Stimulated activated CD4-positive, alpha-beta T cell treated with anti-CD3 and anti-CD28 coated beads, TNF-alpha, amount 100 ng/mL, for 24 hours (primary cell): ENCODE results near the gene GOLPH3.
A peak's percentile ranks its signal among the peaks of the same experiment; 100 is the strongest.
"Not testable (repeated sequence)": the region's sequence is repeated elsewhere in the genome, so short reads cannot be mapped to it uniquely, and the experiment has no call there.

Experiments used
- DNase-seq, 3 experiments: peaks; one replicate each; pipeline ENCODE4 v3.0.0-alpha.2; 2020; ENCODE audit warnings: low read depth in 3 of 3

GOLPH3 gene

DNA sequence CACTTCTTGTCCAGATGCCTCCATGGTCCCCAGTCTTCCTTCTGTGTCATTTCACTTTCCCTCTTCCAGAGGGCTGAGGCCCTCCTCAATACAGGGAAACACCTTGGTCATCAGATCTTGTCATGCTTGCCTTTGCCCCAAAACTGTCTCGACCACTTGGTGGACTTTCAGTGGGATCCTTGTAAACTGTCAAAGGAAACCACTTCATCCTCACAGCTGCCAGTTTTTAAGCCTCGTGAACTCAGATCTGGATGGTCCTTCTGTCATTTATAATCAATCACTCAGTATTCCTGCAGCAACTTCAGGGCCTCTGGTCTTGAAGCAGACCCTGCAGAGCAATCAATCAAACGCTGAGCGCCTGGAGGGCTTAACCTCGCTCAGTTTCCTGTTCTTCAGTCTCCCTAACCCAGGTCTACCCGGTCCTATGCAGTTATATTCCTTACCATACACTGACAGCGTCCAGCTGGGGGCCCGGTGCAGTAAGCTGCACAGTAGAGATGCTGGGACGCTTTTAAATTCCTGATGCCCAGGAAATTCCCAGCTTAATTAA is 74.6 kb downstream of the GOLPH3 start:
- DNase-seq, result no peak

DNA sequence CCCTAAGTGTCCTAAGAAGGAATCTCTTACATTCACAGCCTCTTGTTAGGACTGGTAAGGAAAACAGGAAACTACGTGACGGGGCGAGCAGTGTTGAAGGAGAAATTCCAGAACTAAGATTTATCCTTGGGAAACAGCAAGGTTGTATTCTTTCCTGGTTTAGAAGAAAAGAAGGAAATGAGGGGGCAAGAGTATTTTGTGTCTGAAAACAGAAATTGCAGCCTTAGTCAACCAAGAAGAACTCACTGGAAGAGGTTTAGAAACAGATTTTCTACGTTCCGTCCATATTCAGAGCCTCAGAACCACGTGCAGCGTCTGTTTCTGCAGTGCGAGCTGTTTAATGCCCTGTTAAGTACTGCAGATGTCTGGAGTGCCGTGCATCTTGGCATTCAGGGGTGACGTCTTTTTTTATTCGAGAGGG is 75.2 kb downstream of the GOLPH3 start:
- DNase-seq, result no peak

DNA sequence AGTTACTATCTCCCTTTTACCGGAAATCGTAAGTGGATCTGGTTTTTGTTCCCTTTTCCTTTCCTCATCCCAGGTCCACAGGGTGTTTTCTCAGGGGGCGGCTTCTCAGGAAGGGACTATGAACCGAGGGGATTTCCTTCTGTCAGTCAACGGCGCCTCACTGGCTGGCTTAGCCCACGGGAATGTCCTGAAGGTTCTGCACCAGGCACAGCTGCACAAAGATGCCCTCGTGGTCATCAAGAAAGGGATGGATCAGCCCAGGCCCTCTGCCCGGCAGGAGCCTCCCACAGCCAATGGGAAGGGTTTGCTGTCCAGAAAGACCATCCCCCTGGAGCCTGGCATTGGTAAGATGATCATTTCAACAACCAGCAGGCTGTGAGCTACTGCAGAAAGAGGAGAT is 75.8 kb downstream of the GOLPH3 start:
- no peak for DNase-seq

DNA sequence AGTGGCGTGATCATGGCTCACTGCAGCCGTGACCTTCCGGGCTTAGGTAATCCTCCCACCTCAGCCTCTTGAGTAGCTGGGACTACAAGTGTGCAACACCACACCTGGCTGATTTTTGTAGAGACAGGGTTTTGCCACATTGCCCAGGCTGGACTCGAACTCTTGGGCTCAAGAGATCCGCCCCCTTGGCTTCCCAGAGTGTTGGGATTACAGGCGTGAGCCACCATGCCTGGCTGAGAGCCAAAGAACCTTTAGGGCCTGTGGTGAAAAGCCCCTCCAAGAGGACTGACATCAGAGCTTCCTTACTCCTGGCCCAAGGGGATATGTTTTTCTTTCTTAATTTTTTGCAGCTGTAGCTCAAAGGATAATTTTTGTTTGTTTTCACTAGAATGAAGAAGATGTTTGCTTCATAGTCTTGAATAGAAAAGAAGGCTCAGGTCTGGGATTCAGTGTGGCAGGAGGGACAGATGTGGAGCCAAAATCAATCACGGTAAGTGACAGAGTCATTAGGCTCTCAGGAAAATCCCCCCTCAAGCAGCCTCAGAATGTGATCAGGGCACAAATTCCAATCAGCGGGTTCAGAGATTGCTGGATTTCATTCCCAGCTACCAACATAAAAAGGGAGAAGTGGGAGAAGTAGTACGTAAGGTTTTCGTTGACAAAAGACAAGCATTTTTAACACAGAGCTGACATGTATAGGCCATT is 77.1 kb downstream of the GOLPH3 start:
- no peak for DNase-seq

DNA sequence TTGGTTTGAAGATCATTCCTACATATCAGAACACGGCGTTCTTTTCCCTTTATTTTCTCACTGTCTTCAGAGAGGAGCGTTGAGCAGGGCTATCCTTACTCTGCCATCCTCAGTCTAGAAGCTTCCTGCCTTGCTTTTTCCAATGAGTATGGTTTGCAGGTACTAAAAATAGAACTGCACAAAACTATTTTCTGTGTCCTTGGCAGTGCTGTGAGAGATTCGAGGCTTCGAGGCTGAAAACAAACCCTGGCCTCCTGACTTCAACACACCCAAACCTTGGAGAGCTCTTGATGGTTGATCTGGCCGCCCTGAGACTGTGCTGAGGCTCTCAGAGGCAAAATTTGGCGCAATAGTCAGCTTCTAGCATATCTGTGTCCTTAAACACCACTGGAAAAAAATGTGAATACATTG is 78.9 kb downstream of the GOLPH3 start:
- DNase-seq, result no peak

DNA sequence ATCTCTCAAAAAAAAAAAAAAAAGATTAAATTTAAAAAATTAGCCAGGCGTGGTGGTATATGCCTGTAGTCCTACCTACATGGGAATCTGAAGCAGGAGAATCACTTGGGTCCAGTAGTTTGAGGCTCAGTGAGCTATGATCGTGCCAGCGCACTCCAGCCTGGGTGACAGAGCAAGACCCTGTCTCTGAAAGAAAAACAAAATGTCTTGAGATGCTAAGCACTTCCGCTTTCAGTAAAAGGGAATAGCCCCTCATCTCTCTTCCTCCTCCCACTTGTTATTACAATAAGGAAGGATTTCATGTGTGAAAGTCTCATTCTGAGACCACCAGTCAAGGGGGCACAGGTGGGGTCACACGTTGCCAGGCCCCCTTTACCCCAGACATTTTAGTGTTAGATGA is 79.4 kb downstream of the GOLPH3 start:
- DNase-seq, result no peak

DNA sequence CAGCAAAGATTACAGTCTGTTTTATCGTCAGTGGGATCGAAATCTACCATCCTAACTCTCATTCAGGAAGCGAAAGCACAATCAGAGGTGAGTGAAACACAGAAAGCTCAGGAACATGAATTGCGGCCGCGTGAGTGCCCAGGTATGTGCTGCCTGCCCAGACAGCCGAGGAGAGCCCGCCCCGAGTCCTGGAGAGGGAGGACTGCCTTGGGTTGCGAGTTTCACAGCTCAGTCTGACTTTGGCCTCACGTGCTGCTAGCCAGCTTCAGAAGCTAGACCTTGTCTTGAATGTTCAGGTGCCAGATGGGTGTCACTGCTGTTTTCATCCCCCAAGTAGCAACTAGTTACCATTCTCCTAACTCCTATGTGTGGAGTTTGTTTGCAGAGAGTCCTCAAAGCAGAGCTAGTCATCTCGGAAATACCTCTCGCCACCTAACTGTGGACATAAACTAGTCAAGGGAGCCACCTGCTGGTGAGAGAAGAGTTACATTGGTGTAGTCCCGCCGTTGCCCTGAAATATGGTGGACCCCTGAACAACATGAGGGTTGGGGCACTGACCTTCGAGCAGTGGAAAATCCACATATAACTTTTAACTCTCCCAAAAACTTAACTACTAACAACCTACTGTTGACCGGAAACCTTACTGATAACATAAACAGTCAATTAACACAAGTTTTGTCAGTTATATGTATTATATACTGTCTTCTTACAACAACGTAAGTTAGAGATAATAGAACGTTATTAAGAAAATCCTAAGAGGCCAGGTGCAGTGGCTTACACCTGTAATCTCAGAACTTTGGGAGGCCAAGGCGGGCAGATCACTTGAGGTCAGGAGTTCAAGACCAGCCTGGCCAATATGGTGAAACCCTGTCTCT is 80.9 kb downstream of the GOLPH3 start:
- peak; percentile 35 to 56 (median 47) for DNase-seq

DNA sequence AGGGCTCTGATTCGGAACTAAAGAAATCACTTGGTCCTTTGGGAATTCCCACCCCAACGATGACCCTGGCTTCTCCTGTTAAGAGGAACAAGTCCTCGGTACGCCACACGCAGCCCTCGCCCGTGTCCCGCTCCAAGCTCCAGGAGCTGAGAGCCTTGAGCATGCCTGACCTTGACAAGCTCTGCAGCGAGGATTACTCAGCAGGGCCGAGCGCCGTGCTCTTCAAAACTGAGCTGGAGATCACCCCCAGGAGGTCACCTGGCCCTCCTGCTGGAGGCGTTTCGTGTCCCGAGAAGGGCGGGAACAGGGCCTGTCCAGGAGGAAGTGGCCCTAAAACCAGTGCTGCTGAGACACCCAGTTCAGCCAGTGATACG is 83.4 kb downstream of the GOLPH3 start:
- no peak for DNase-seq

DNA sequence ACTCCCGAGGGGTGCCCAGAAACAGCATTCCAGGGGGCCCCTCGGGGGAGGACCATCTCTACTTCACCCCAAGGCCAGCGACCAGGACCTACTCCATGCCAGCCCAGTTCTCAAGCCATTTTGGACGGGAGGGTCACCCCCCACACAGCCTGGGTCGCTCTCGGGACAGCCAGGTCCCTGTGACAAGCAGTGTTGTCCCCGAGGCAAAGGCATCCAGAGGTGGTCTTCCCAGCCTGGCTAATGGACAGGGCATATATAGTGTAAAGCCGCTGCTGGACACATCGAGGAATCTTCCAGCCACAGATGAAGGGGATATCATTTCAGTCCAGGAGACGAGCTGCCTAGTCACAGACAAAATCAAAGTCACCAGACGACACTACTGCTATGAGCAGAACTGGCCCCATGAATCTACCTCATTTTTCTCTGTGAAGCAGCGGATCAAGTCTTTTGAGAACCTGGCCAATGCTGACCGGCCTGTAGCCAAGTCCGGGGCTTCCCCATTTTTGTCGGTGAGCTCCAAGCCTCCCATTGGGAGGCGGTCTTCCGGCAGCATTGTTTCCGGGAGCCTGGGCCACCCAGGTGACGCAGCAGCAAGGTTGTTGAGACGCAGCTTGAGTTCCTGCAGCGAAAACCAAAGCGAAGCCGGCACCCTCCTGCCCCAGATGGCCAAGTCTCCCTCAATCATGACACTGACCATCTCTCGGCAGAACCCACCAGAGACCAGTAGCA is 83.9 kb downstream of the GOLPH3 start:
- DNase-seq, result no peak

DNA sequence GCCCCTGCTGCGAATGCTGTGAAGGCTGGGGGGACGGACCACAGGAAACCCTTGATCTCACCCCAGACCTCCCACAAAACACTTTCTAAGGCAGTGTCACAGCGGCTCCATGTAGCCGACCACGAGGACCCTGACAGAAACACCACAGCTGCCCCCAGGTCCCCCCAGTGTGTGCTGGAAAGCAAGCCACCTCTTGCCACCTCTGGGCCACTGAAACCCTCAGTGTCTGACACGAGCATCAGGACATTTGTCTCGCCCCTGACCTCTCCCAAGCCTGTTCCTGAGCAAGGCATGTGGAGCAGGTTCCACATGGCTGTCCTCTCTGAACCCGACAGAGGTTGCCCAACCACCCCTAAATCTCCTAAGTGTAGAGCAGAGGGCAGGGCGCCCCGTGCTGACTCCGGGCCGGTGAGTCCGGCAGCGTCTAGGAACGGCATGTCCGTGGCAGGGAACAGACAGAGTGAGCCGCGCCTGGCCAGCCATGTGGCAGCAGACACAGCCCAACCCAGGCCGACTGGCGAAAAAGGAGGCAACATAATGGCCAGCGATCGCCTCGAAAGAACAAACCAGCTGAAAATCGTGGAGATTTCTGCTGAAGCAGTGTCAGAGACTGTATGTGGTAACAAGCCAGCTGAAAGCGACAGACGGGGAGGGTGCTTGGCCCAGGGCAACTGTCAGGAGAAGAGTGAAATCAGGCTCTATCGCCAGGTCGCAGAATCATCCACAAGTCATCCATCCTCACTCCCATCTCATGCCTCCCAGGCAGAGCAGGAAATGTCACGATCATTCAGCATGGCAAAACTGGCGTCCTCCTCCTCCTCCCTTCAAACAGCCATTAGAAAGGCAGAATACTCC is 84.7 kb downstream of the GOLPH3 start:
- no peak for DNase-seq

DNA sequence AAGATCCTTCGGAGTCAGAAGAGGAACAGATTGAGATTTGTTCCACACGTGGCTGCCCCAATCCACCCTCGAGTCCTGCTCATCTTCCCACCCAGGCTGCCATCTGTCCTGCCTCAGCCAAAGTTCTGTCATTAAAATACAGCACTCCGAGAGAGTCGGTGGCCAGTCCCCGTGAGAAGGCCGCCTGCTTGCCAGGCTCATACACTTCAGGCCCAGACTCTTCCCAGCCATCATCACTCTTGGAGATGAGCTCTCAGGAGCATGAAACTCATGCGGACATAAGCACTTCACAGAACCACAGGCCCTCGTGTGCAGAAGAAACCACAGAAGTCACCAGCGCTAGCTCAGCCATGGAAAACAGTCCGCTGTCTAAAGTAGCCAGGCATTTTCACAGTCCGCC is 85.9 kb downstream of the GOLPH3 start:
- no peak for DNase-seq

DNA sequence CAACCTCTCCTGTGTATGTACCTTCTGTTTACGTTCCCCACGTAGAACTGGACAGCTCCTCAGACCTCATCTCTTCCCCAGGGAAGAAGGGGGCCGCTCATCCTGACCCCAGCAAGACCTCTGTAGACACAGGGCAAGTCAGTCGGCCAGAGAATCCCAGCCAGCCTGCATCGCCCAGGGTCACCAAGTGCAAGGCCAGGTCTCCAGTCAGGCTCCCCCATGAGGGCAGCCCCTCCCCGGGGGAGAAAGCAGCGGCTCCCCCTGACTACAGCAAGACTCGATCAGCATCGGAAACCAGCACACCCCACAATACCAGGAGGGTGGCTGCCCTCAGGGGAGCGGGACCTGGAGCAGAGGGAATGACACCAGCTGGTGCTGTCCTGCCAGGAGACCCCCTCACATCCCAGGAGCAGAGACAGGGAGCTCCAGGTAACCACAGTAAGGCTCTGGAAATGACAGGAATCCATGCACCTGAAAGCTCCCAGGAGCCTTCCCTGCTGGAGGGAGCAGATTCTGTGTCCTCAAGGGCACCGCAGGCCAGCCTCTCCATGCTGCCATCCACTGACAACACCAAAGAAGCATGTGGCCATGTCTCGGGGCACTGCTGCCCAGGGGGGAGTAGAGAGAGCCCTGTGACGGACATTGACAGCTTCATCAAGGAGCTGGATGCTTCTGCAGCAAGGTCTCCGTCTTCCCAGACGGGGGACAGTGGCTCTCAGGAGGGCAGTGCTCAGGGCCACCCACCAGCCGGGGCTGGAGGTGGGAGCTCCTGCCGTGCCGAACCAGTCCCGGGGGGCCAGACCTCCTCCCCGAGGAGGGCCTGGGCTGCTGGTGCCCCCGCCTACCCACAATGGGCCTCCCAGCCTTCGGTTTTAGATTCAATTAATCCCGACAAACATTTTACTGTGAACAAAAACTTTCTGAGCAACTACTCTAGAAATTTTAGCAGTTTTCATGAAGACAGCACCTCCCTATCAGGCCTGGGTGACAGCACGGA is 86.7 kb downstream of the GOLPH3 start:
- no peak for DNase-seq

DNA sequence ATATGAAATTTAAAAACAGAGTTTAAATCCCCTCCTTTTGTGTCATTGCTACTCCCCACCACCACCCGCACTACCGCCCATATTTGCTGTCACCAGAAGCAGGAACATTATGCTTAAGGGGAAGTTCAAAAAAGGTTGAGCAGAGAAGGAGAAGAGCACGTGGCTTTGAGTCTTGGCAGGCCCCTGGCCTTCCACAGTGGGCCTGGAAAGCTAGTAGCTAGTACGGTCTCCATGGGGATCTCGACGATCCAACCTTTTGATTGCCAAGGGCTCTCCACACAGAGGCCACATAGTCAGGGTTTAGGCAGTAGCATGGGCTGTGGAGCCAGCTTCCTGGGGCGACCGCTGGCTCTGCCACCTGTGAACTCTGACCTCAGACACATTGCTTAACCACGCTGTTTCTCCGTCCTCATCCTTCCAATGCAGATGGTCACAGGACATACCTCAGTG is 90.1 kb downstream of the GOLPH3 start:
- no peak for DNase-seq

DNA sequence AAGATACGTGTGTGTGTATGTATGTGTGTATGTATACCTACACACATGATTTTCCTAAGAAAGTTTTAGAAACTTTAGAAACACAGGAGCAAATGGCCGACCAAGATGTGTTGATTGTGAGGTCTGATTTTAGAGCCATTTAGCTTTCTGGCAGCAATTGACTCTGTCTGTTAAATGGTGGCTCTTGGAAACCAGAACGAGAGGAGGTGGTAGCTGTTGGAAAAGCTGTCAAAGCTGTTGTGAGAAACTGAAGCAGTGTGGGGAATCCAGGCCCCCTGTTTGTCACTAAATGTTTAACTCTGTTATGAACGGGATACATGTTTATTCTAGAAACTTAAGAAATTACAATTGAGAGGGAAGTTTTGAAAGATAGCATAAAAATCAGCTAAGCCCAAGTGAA is 91.4 kb downstream of the GOLPH3 start:
- no peak for DNase-seq

DNA sequence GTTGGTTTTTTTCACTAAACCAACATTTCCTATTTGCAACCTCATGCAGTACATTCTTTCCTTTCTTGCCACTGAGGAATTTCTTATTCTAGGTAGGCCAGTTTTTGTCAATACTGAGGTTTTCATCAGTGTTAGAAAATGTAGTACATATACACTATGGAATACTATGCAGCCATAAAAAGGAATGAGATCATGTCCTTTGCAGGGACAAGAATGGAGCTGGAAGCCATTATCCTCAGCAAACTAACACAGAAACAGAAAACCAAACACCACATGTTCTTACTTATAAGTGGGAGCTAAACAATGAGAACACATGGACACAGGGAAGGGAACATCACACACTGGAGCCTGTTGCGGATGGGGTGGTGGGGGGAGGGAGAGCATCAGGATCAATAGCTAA is 93.6 kb downstream of the GOLPH3 start:
- DNase-seq, result not testable (repeated sequence)

DNA sequence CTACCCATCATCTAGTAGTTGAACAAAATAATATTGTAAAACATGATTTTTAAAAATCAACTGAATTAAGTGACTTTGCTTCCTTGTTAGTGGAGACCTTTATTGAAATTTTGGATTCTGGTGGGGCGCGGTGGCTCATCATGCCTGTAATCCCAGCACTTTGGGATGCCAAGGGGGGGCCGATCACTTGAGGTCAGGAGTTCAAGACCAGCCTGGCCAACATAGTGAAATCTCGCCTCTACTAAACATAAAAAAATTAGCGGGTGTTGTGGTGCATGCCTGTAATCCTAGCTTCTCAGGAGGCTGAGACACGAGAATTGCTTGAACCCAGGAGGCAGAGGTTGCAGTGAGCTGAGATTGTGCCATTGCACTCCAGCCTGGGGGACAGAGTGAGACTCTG is 95.3 kb downstream of the GOLPH3 start:
- DNase-seq, result not testable (repeated sequence)

DNA sequence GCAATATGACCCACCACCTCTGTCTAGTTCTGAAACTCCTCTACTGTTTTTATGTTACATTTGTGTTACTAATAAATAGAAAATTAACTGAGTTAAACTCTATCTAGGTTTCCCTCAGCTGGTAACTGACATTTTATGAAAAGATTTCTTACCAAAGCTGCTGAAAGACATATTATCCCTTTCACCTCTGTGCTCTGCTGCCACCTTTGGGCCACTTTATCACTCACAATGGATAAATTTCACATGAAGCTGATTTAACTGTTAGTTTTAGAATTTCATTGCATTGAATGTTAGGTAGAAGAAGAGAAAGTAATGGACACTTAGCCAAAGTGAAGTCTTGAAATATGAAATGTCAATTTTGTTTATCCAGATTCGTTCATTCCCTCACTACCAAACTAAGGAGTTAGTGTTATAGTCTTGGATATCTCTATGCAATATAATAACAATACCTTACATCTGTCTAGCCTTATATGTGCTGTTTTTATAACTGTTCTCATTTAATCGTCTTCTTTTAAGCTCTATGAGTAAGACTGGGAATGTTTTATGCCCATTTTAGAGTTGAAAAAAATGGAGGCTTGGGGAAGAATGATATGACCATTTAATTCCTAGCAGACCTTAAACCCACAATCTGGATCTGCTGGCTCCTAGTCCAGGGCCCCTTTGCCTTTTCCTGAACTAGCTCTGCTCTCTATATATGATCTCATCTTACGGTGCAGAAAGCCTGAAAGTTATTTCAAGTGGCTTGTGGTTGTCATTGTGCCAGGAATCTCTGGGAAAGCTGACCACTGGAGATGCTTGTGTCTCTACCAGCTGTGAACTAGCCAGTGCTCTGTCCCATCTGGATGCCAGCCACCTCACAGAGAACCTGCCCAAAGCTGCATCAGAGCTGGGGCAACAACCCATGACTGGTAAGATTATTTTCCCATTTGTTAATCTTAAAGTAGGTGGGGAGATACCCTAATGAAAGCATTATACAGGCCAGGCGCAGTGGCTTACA is 97.1 kb downstream of the GOLPH3 start:
- DNase-seq, result peak in 2 of 3 experiments; percentile 7 to 14
